GM19239 (cell line): ENCODE measurements around the gene TIMP2.
"Not testable (repeated sequence)": the region's sequence is repeated elsewhere in the genome, so short reads cannot be mapped to it uniquely, and the experiment has no call there.

Experiments used
- DNase-seq: peaks from one replicate; pipeline ENCODE4 v3.0.0; 2011; ENCODE audit warnings: low spot score; ENCODE audit not compliant: insufficient read length
- FAIRE-seq: peaks from 2 replicates; lab custom pipeline; 2011; peaks lifted over from hg19 to GRCh38; lab: Jason Lieb, UNC

The TIMP2 gene

GRCh38 chr17:78875363-78876093, 49.7 kb downstream of the TIMP2 start:
- DNase-seq = no peak
- no peak for FAIRE-seq

- DNase-seq = no peak
- no peak for FAIRE-seq
Measured at GRCh38 chr17:78873519-78874340, 51.5 kb downstream of the TIMP2 start.

GRCh38 chr17:78872486-78872885, 52.7 kb downstream of the TIMP2 start:
- DNase-seq (no peak), FAIRE-seq (no peak)

- FAIRE-seq (no peak), DNase-seq (no peak)
Measured at GRCh38 chr17:78870621-78871020, 54.6 kb downstream of the TIMP2 start.

GRCh38 chr17:78868391-78868790, 56.8 kb downstream of the TIMP2 start:
- DNase-seq (no peak), FAIRE-seq (no peak)

- not testable (repeated sequence) for DNase-seq, FAIRE-seq
Measured at GRCh38 chr17:78867046-78867445, 58.1 kb downstream of the TIMP2 start.

GRCh38 chr17:78865682-78866390, 59.4 kb downstream of the TIMP2 start:
- DNase-seq (peak; percentile 61), FAIRE-seq (no peak)

GRCh38 chr17:78864117-78864516, 61.1 kb downstream of the TIMP2 start:
- no peak for DNase-seq
- FAIRE-seq = no peak

- FAIRE-seq (no peak), DNase-seq (no peak)
Measured at GRCh38 chr17:78862073-78863023, 62.8 kb downstream of the TIMP2 start.

GRCh38 chr17:78861229-78861628, 64.0 kb downstream of the TIMP2 start:
- DNase-seq (no peak), FAIRE-seq (no peak)

- FAIRE-seq (no peak), DNase-seq (no peak)
Measured at GRCh38 chr17:78859051-78859450, 66.1 kb downstream of the TIMP2 start.

- FAIRE-seq (no peak), DNase-seq (no peak)
Measured at GRCh38 chr17:78857266-78857665, 67.9 kb downstream of the TIMP2 start.

- FAIRE-seq (no peak), DNase-seq (no peak)
Measured at GRCh38 chr17:78855561-78856165, 69.5 kb downstream of the TIMP2 start.

GRCh38 chr17:78854508-78854907, 70.7 kb downstream of the TIMP2 start:
- no peak for DNase-seq
- no peak for FAIRE-seq

GRCh38 chr17:78853926-78854394, 71.2 kb downstream of the TIMP2 start:
- DNase-seq = no peak
- FAIRE-seq = no peak

GRCh38 chr17:78852709-78853121, 72.5 kb downstream of the TIMP2 start:
- DNase-seq = no peak
- FAIRE-seq = no peak

- DNase-seq (no peak), FAIRE-seq (no peak)
Measured at GRCh38 chr17:78849026-78849425, 76.2 kb downstream of the TIMP2 start.

GRCh38 chr17:78847052-78847451, 78.1 kb downstream of the TIMP2 start:
- no peak for FAIRE-seq
- no peak for DNase-seq

GRCh38 chr17:78844301-78845005, 80.7 kb downstream of the TIMP2 start:
- DNase-seq (no peak), FAIRE-seq (no peak)
